H9 (cell line): Measurements from ENCODE around the gene ARHGAP8. TPM values are rescaled to one million over a fixed set of nuclear protein-coding genes. Genes with fewer than 3 reads are reported as not detected.

Experiments
- DNase-seq: peaks from one replicate; pipeline ENCODE4 v3.0.0-alpha.2; 2017
- H2AFZ ChIP-seq: one replicate; pipeline ENCODE4 v1.6.1; 2013; ENCODE audit warnings: mild to moderate bottlenecking, low read length, control low read depth, moderate library complexity
- H2AK5ac ChIP-seq: 2 replicates; pipeline ENCODE4 v1.6.1; 2013; ENCODE audit warnings: low read length, control low read depth, mixed read lengths; ENCODE audit not compliant: insufficient read length
- H2BK120ac ChIP-seq: one replicate; pipeline ENCODE4 v1.6.1; 2013; ENCODE audit warnings: low read depth, mild to moderate bottlenecking, low read length, control low read depth, inconsistent platforms; ENCODE audit not compliant: poor library complexity, severe bottlenecking
- H2BK12ac ChIP-seq: 2 replicates; pipeline ENCODE4 v1.6.1; 2013; ENCODE audit warnings: low read length, control low read depth, mixed read lengths, low read depth; ENCODE audit not compliant: insufficient read length
- H2BK15ac ChIP-seq: 2 replicates; pipeline ENCODE4 v1.6.1; 2013; ENCODE audit warnings: low read depth, low read length, control low read depth
- H2BK20ac ChIP-seq: one replicate; pipeline ENCODE4 v1.6.1; 2013; ENCODE audit warnings: low read depth, mild to moderate bottlenecking, low read length, control low read depth, inconsistent platforms; ENCODE audit not compliant: poor library complexity, severe bottlenecking
- H2BK5ac ChIP-seq: 2 replicates; pipeline ENCODE4 v1.6.1; 2013; ENCODE audit warnings: low read length, control low read depth, mixed read lengths; ENCODE audit not compliant: insufficient read length
- H3K14ac ChIP-seq: 2 replicates; pipeline ENCODE4 v1.6.1; 2013; ENCODE audit warnings: low read length, control low read depth; ENCODE audit not compliant: insufficient read depth
- H3K18ac ChIP-seq: 2 replicates; pipeline ENCODE4 v1.6.1; 2013; ENCODE audit warnings: low read depth, mild to moderate bottlenecking, mixed read lengths, low read length, control low read depth; ENCODE audit not compliant: insufficient read length
- H3K23ac ChIP-seq: 2 replicates; pipeline ENCODE4 v1.6.1; 2013; ENCODE audit warnings: low read length, control low read depth, mixed read lengths, low read depth; ENCODE audit not compliant: insufficient read length
- H3K23me2 ChIP-seq: 2 replicates; pipeline ENCODE4 v1.6.1; 2013; ENCODE audit warnings: low read depth, mild to moderate bottlenecking, mixed read lengths, low read length, control low read depth; ENCODE audit not compliant: insufficient read length, poor library complexity, severe bottlenecking
- H3K27ac ChIP-seq: 2 replicates; pipeline ENCODE4 v1.5.1; 2013; ENCODE audit warnings: low read length, control low read depth, mixed read lengths, low read depth; ENCODE audit not compliant: insufficient read length
- H3K27me3 ChIP-seq: 2 replicates; pipeline ENCODE4 v1.6.1; 2013; ENCODE audit warnings: low read length, control low read depth, inconsistent platforms; ENCODE audit not compliant: insufficient read depth
- H3K4ac ChIP-seq: 2 replicates; pipeline ENCODE4 v1.6.1; 2013; ENCODE audit warnings: low read depth, mild to moderate bottlenecking, control low read depth, inconsistent platforms, low read length, moderate library complexity
- H3K4me1 ChIP-seq: 2 replicates; pipeline ENCODE4 v1.6.1; 2013; ENCODE audit warnings: low read length, control low read depth, inconsistent platforms; ENCODE audit not compliant: insufficient read depth
- H3K4me2 ChIP-seq: 2 replicates; pipeline ENCODE4 v1.6.1; 2013; ENCODE audit warnings: low read length, control low read depth, mixed read lengths; ENCODE audit not compliant: insufficient read length, insufficient read depth
- H3K56ac ChIP-seq: 2 replicates; pipeline ENCODE4 v1.6.1; 2013; ENCODE audit warnings: low read depth, mild to moderate bottlenecking, mixed read lengths, low read length, control low read depth; ENCODE audit not compliant: insufficient read length
- H3K79me1 ChIP-seq: 2 replicates; pipeline ENCODE4 v1.6.1; 2013; ENCODE audit warnings: low read depth, mild to moderate bottlenecking, moderate library complexity, low read length, control low read depth, inconsistent platforms; ENCODE audit not compliant: insufficient read depth, poor library complexity, severe bottlenecking
- H3K79me2 ChIP-seq: 2 replicates; pipeline ENCODE4 v1.6.1; 2013; ENCODE audit warnings: low read length, control low read depth, inconsistent platforms; ENCODE audit not compliant: insufficient read depth
- H3K9ac ChIP-seq: 2 replicates; pipeline ENCODE4 v1.6.1; 2013; ENCODE audit warnings: low read length, control low read depth, mixed read lengths; ENCODE audit not compliant: insufficient read length; ENCODE audit errors: extremely low read depth
- H3K9me3 ChIP-seq: one replicate; pipeline ENCODE4 v1.6.1; 2013; ENCODE audit warnings: low read depth, low read length, inconsistent platforms; ENCODE audit not compliant: control insufficient read depth
- H3T11ph ChIP-seq: one replicate; pipeline ENCODE4 v1.6.1; 2013; ENCODE audit warnings: mild to moderate bottlenecking, low read length, control low read depth, inconsistent platforms
- H4K20me1 ChIP-seq: one replicate; pipeline ENCODE4 v1.6.1; 2013; ENCODE audit not compliant: control insufficient read depth, insufficient read length, insufficient read depth
- H4K5ac ChIP-seq: 2 replicates; pipeline ENCODE4 v1.6.1; 2013; ENCODE audit warnings: low read depth, mild to moderate bottlenecking, mixed read lengths, low read length, control low read depth; ENCODE audit not compliant: insufficient read length
- H4K8ac ChIP-seq: replicated peaks from 2 replicates; pipeline ENCODE4 v1.6.1; 2013; ENCODE audit warnings: low read length, control low read depth, mixed read lengths, low read depth; ENCODE audit not compliant: insufficient read length
- H4K91ac ChIP-seq: 2 replicates; pipeline ENCODE4 v1.6.1; 2013; ENCODE audit warnings: low read depth, mild to moderate bottlenecking, moderate library complexity, mixed read lengths, low read length, control low read depth; ENCODE audit not compliant: insufficient read length
- H3K27ac Mint-ChIP-seq, 3 experiments: 2 replicates in 2 of 3; 3 replicates in 1 of 3; pipeline ENCODE4 v1.8.0; 2020 to 2021; ENCODE audit warnings: mixed read lengths in 3 of 3, mild to moderate bottlenecking in 1 of 3, moderate library complexity in 1 of 3
- H3K27me3 Mint-ChIP-seq: 2 replicates; pipeline ENCODE4 v1.8.0; 2021; ENCODE audit warnings: low read depth, mild to moderate bottlenecking, moderate library complexity, mixed read lengths
- H3K36me3 Mint-ChIP-seq, 3 experiments: 2 replicates in 2 of 3; 3 replicates in 1 of 3; pipeline ENCODE4 v1.8.0; 2020 to 2021; ENCODE audit warnings: low read depth in 3 of 3, mixed read lengths in 3 of 3; ENCODE audit not compliant: insufficient read depth in 1 of 3
- H3K4me1 Mint-ChIP-seq, 2 experiments: 2 replicates each; pipeline ENCODE4 v1.8.0; 2020; ENCODE audit warnings: mixed read lengths in 2 of 2
- H3K4me3 Mint-ChIP-seq, 2 experiments: 2 replicates in 1 of 2; 3 replicates in 1 of 2; pipeline ENCODE4 v1.8.0; 2020 to 2021; ENCODE audit warnings: mild to moderate bottlenecking in 2 of 2, mixed read lengths in 2 of 2, moderate library complexity in 1 of 2
- H3K9me3 Mint-ChIP-seq, 2 experiments: 2 replicates in 1 of 2; 3 replicates in 1 of 2; pipeline ENCODE4 v1.8.0; 2020; ENCODE audit warnings: mild to moderate bottlenecking in 2 of 2, mixed read lengths in 2 of 2, moderate library complexity in 1 of 2
- CTCF ChIP-seq: fragments of 200-600 bp; sonication (generic); conservative IDR thresholded peaks from 3 replicates; pipeline ENCODE4 v1.8.0; 2021; ENCODE audit warnings: antibody characterized with exemption, mild to moderate bottlenecking
- WGBS: extraction: QIAGEN DNeasy Blood & Tissue Kit; methylation state at CpG from one replicate; pipeline ENCODE4 v1.1.7; 2013; ENCODE audit warnings: missing lambda C conversion rate, low lambda C conversion rate, mixed read lengths; ENCODE audit not compliant: insufficient read length; ENCODE audit errors: extremely low coverage; 5-methylcytosine and 5-hydroxymethylcytosine counted together
- total RNA-seq: library from RNA; stranded (reverse); gene quantifications from 2 replicates; pipeline ENCODE4 v1.2.1, GENCODE V29; 2021

The ARHGAP8 gene
- total RNA-seq, 1 experiment from 2014 or later = 35.4 TPM

GRCh38 chr22:44764373-44764772, 12.0 kb downstream of the ARHGAP8 start:
- no peak overlapping the region; a peak in 1 of 5 replicates for H3K4me3 Mint-ChIP-seq
- H2BK15ac ChIP-seq = no peak overlapping the region
- peaks cover 3% of the 10 kb centered on the region for H3K79me1 ChIP-seq
- H3K27me3 Mint-ChIP-seq = no peaks in the 10 kb centered on the region
- H4K91ac ChIP-seq = no peak overlapping the region
- peaks cover 25 to 32% of the 10 kb centered on the region in 2 experiments for H3K4me1 Mint-ChIP-seq
- H4K8ac ChIP-seq = no peak overlapping the region
- no peak overlapping the region for H2BK5ac ChIP-seq
- H2AK5ac ChIP-seq = no peak overlapping the region
- H3K27ac Mint-ChIP-seq = peak overlapping the region in 1 of 3 experiments; percentile 84; a peak in 4 of 7 replicates
- TF ChIP-seq CTCF = no peak
- H3K4me1 ChIP-seq = peaks cover 4% of the 10 kb centered on the region; the same call in 1 of the 2 replicates
- H3K9me3 ChIP-seq = no peaks in the 10 kb centered on the region
- H3T11ph ChIP-seq = no peak overlapping the region
- peaks cover 2% of the 10 kb centered on the region; the same call in 1 of the 2 replicates for H3K79me2 ChIP-seq
- no peak overlapping the region for H3K23ac ChIP-seq
- DNase-seq = no peak
- H3K4me2 ChIP-seq = no peak overlapping the region
- no peaks in the 10 kb centered on the region for H3K23me2 ChIP-seq
- no CpG with 5 or more reads among the region's 17 CpGs for WGBS
- H2BK20ac ChIP-seq = no peak overlapping the region
- H3K9ac ChIP-seq = no peak overlapping the region
- no peak overlapping the region for H3K14ac ChIP-seq
- H4K20me1 ChIP-seq = no peaks in the 10 kb centered on the region
- H3K18ac ChIP-seq = no peak overlapping the region
- no peak overlapping the region for H2BK120ac ChIP-seq
- no peak overlapping the region for H3K27ac ChIP-seq
- no peak overlapping the region for H3K56ac ChIP-seq
- no peak overlapping the region for H3K4ac ChIP-seq
- H4K5ac ChIP-seq = no peak overlapping the region
- H3K27me3 ChIP-seq = no peaks in the 10 kb centered on the region
- H2AFZ ChIP-seq = no peak overlapping the region
- peaks cover 18 to 23% (median 20%) of the 10 kb centered on the region in 3 experiments for H3K36me3 Mint-ChIP-seq
- H3K9me3 Mint-ChIP-seq = peaks cover 3 to 6% of the 10 kb centered on the region in 2 experiments; a peak in 3 of 5 replicates
- H2BK12ac ChIP-seq = no peak overlapping the region
